ENCODE results near the gene COG1. TPM values are rescaled to one million over a fixed set of nuclear protein-coding genes. Genes with fewer than 3 reads are reported as not detected.

Gene COG1
- total RNA-seq, 3 donors from 2014 or later = 55.7 to 66.0 (median 57.9) TPM

DNA sequence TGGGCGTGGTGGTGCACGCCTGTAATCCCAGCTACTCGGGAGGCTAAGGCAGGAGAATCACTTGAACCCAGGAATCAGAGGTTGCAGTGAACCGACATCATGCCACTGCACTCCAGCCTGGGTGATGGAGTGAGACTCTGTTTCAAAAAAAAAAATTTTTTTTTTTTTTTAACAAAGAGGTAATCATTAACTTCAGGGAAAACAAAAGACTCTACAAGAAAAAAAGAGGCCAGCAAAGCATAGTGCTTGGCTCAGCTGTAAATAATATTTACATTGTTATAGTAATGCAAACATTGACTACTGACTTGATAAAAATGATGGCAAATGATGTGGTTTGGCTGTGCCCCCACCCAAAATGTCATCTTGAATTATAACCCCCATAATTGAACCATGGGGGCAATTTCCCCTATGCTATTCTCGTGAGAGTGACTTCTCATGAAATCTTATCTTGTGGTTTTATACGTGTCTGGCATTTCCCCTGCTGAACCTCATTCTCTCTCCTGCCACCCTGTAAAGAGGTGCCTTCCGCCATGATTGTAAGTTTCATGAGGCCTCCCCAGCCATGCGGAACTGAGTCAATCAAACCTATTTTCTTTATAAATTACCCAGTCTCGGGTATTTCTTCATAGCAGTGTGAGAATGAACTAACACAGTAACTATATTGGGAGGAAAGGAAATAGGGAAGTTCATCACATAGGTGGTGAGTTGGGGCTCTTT is 40.8 kb upstream of the COG1 start:
- no peaks in the 10 kb centered on the region for H3K4me1 ChIP-seq (ENCODE audit: low read depth)
- DNase-seq (no peak), ATAC-seq (peak; percentile 64)
- H3K36me3 ChIP-seq (ENCODE audit: low read depth) = no peaks in the 10 kb centered on the region
- TF ChIP-seq, protein P1, sequence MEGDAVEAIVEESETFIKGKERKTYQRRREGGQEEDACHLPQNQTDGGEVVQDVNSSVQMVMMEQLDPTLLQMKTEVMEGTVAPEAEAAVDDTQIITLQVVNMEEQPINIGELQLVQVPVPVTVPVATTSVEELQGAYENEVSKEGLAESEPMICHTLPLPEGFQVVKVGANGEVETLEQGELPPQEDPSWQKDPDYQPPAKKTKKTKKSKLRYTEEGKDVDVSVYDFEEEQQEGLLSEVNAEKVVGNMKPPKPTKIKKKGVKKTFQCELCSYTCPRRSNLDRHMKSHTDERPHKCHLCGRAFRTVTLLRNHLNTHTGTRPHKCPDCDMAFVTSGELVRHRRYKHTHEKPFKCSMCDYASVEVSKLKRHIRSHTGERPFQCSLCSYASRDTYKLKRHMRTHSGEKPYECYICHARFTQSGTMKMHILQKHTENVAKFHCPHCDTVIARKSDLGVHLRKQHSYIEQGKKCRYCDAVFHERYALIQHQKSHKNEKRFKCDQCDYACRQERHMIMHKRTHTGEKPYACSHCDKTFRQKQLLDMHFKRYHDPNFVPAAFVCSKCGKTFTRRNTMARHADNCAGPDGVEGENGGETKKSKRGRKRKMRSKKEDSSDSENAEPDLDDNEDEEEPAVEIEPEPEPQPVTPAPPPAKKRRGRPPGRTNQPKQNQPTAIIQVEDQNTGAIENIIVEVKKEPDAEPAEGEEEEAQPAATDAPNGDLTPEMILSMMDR (IDR thresholded peaks at IDR 0.05) = no peak
- H3K9me3 ChIP-seq = no peaks in the 10 kb centered on the region
- no peak overlapping the region for H3K4me3 ChIP-seq
- intact Hi-C loops (cut with DNase I, micrococcal nuclease) = no loop called here

- intact Hi-C loops (cut with DNase I, micrococcal nuclease) = loop anchor here in 1 of 2 donors (5.0 kb wide), 1 partner anchor 428 kb away; no protein-coding TSS in a partner anchor
- ATAC-seq = no peak
- DNase-seq = no peak
Observed at GRCh38 chr17:73155410-73156165, 37.3 kb upstream of the COG1 start.

DNA sequence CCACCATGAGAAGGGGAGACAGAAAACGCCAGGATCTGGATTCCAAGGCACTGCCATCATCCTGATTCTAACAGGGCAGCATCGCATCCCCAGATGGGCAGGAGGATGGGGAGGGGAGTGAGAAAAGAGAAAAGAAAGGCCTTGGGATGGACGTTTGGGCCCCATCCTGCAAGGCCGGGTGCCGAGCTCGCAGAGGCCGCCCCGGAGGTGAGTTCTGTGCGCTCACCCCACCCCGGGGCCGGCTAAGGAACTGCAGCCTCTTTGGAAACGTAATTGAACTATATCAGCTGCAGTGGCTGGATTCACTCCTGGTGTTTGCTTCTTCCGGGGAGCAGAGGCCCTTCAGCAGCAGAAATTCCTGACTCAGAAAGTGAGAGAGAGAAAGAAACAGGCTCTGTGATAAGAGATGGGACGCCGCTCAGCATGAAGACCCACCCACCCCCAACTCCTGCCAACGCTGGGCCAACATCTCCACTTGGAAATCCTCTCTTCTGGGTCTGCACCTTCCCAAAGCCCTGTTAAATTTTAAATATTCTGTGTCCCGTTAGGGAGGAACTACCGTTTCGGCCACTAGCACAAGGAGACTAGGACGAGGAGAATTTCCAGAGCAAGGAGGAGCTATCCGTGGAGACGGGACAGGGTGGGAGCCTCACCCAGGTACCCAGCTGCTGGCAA is 36.6 kb upstream of the COG1 start:
- TF ChIP-seq, protein P1 (IDR thresholded peaks at IDR 0.05) = peak; percentile 57
- Histone ChIP-seq H3K36me3 (ENCODE audit: low read depth) (no peaks in the 10 kb centered on the region), H3K4me1 (ENCODE audit: low read depth) (no peaks in the 10 kb centered on the region), H3K9me3 (no peaks in the 10 kb centered on the region), H3K4me3 (no peak overlapping the region)
- DNase-seq (peak; percentile 67 to 80 (median 77)), ATAC-seq (peak; percentile 96)
- intact Hi-C loops (cut with DNase I, micrococcal nuclease) = loop anchor here in 1 of 2 donors (5.0 kb wide), 1 partner anchor 429 kb away; no protein-coding TSS in a partner anchor

More at GRCh38 chr17:73155410-73156165, 37.3 kb upstream of the COG1 start:
- no peaks in the 10 kb centered on the region for H3K9me3 ChIP-seq
- no peaks in the 10 kb centered on the region for H3K36me3 ChIP-seq (ENCODE audit: low read depth)
- no peaks in the 10 kb centered on the region for H3K4me1 ChIP-seq (ENCODE audit: low read depth)
- TF ChIP-seq, protein P1 (IDR thresholded peaks at IDR 0.05) = no peak
- H3K4me3 ChIP-seq = no peak overlapping the region

GRCh38 chr17:73156887-73157520 is 35.9 kb upstream of the COG1 start:
- Histone ChIP-seq H3K9me3 (no peaks in the 10 kb centered on the region), H3K4me3 (no peak overlapping the region), H3K4me1 (ENCODE audit: low read depth) (no peaks in the 10 kb centered on the region), H3K36me3 (ENCODE audit: low read depth) (no peaks in the 10 kb centered on the region)
- TF ChIP-seq, protein P1 (IDR thresholded peaks at IDR 0.05) = no peak
- ATAC-seq (no peak), DNase-seq (no peak)
- intact Hi-C loops (cut with DNase I, micrococcal nuclease) = loop anchor here in 1 of 2 donors (5.0 kb wide), 1 partner anchor 430 kb away; no protein-coding TSS in a partner anchor

DNA sequence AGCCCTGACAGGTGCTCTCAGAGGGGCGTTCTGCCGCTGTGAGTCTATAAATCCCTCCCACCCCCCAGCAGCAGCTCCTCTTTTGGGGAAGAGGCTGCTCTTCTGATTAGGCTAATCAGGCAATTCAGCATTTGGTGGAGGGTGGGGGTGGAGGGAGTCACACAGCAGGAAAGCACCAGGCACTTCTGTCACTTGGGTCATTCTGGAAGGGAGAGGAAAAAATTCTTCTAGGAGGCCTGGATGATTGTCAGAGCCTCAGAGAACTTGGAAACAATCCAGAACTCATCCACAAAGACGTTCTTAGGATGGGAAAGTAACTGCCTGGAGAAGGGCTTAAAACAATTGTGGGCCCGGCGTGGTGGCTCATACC is 35.3 kb upstream of the COG1 start:
- no peak for DNase-seq
- TF ChIP-seq, protein P1 (IDR thresholded peaks at IDR 0.05) = no peak
- Histone ChIP-seq H3K4me1 (ENCODE audit: low read depth) (no peaks in the 10 kb centered on the region), H3K4me3 (no peak overlapping the region), H3K36me3 (ENCODE audit: low read depth) (no peaks in the 10 kb centered on the region), H3K9me3 (no peaks in the 10 kb centered on the region)
- no peak for ATAC-seq
- intact Hi-C loops (cut with DNase I, micrococcal nuclease) = loop anchor here in 1 of 2 donors (5.0 kb wide), 1 partner anchor 430 kb away; no protein-coding TSS in a partner anchor

Measured in mucosa of descending colon (tissue), 3 donors.